HG03342 (cell line): ENCODE measurements around the gene PCK2.

Experiments used
- ATAC-seq: cut with Tn5 transposase; IDR thresholded peaks from one replicate; pipeline ENCODE4 v1.9.1; 2021; ENCODE audit warnings: mild to moderate bottlenecking, moderate library complexity; ENCODE audit not compliant: unreplicated experiment

The PCK2 gene

GRCh38 chr14:24060984-24061913 is 32.9 kb upstream of the PCK2 start:
- no peak for ATAC-seq

GRCh38 chr14:24062216-24062980 is 31.7 kb upstream of the PCK2 start:
- ATAC-seq = no peak

GRCh38 chr14:24063263-24063836 is 30.8 kb upstream of the PCK2 start:
- ATAC-seq = no peak

GRCh38 chr14:24064091-24064795 is 29.9 kb upstream of the PCK2 start:
- no peak for ATAC-seq

- no peak for ATAC-seq
These were observed 29.3 kb upstream of the PCK2 start for GRCh38 chr14:24064856-24065255.

GRCh38 chr14:24065408-24065807 is 28.7 kb upstream of the PCK2 start:
- no peak for ATAC-seq

- no peak for ATAC-seq
These were observed 27.5 kb upstream of the PCK2 start for GRCh38 chr14:24066496-24067132.

- no peak for ATAC-seq
These were observed 26.7 kb upstream of the PCK2 start for GRCh38 chr14:24067133-24068082.

GRCh38 chr14:24068711-24069410 is 25.2 kb upstream of the PCK2 start:
- no peak for ATAC-seq

GRCh38 chr14:24069411-24069735 is 24.7 kb upstream of the PCK2 start:
- ATAC-seq = no peak

- ATAC-seq = no peak
These were observed 23.6 kb upstream of the PCK2 start for GRCh38 chr14:24070285-24071143.

GRCh38 chr14:24071144-24071697 is 22.9 kb upstream of the PCK2 start, which contains the start of gene CPNE6:
Gene CPNE6 (plus strand): TSS chr14:24071562. CDS start chr14:24072937, 1,375 bp downstream.
- ATAC-seq = no peak

GRCh38 chr14:24071836-24072430 is 22.2 kb upstream of the PCK2 start:
- ATAC-seq = no peak

- ATAC-seq = no peak
These were observed 21.7 kb upstream of the PCK2 start for GRCh38 chr14:24072436-24072835.

GRCh38 chr14:24072881-24073877 is 20.9 kb upstream of the PCK2 start:
- ATAC-seq = no peak
